Mammary epithelial cell (primary cell): ENCODE data around the gene ZNF670.

Experiments used
- EZH2 ChIP-seq: IDR thresholded peaks from 2 replicates; pipeline ENCODE4 v1.6.1; 2012; ENCODE audit warnings: low read length, inconsistent platforms, borderline replicate concordance
- TF ChIP-seq, protein P1 (sequence below), 2 donors: IDR thresholded peaks in 1 of 2; conservative IDR thresholded peaks in 1 of 2; 2 replicates each; pipeline ENCODE4 v1.5.1; 2011 to 2012; ENCODE audit warnings: inconsistent platforms in 2 of 2, low read length in 2 of 2, mild to moderate bottlenecking in 2 of 2, control low read depth in 1 of 2, low read depth in 1 of 2; ENCODE audit not compliant: insufficient read depth in 1 of 2; ENCODE audit errors: extremely low read depth in 1 of 2

DNA sequence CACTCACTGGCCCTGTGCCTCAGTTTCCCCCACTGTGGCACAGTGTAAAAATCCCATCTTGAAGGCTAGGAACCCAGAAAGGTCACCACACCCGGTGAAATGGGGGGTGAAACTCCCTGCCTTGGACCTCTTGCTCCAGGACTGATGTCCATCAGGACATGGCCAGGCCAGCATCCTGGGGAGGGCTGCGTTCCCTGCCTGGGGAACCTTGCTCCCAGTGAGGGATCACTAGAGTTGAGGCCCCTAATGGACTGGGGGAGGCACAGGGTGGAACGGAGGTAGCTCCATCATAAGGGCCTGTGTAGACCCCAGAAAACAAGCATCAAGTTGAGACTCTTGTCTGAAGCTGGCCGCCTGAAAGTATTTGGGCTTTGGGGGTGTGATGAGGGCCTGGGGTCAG lies 10.4 kb upstream of the ZNF670 start:
- TF ChIP-seq, protein P1, sequence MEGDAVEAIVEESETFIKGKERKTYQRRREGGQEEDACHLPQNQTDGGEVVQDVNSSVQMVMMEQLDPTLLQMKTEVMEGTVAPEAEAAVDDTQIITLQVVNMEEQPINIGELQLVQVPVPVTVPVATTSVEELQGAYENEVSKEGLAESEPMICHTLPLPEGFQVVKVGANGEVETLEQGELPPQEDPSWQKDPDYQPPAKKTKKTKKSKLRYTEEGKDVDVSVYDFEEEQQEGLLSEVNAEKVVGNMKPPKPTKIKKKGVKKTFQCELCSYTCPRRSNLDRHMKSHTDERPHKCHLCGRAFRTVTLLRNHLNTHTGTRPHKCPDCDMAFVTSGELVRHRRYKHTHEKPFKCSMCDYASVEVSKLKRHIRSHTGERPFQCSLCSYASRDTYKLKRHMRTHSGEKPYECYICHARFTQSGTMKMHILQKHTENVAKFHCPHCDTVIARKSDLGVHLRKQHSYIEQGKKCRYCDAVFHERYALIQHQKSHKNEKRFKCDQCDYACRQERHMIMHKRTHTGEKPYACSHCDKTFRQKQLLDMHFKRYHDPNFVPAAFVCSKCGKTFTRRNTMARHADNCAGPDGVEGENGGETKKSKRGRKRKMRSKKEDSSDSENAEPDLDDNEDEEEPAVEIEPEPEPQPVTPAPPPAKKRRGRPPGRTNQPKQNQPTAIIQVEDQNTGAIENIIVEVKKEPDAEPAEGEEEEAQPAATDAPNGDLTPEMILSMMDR (conservative IDR thresholded peaks at IDR 0.05 in 1 of 2, IDR thresholded peaks at IDR 0.05 in 1 of 2; ENCODE audit: extremely low read depth in 1 of 2, insufficient read depth in 1 of 2, low read depth in 1 of 2, low read length in 2 of 2): no peak
- TF ChIP-seq EZH2: no peak
